Measurements from ENCODE around the gene ARL1.
"Not testable (repeated sequence)": the region's sequence is repeated elsewhere in the genome, so short reads cannot be mapped to it uniquely, and the experiment has no call there.

- not testable (repeated sequence) for TF ChIP-seq CTCF (conservative IDR thresholded peaks at IDR 0.05; ENCODE audit: low read length); EZH2phosphoT487 (IDR thresholded peaks at IDR 0.05; ENCODE audit: borderline replicate concordance)
Measured at GRCh38 chr12:101391181-101391580, 16.4 kb downstream of the ARL1 start.
